GM12801 (cell line): ENCODE measurements around the gene APOA4.

ENCODE experiments used
- TF ChIP-seq, protein P1 (sequence below): IDR thresholded peaks from one replicate; pipeline ENCODE4 v1.5.1; 2011; ENCODE audit warnings: control low read depth; ENCODE audit not compliant: insufficient read length; ENCODE audit errors: extremely low read depth

The APOA4 gene

GRCh38 chr11:116827461-116827860 is 4.4 kb upstream of the APOA4 start:
- TF ChIP-seq, protein P1, sequence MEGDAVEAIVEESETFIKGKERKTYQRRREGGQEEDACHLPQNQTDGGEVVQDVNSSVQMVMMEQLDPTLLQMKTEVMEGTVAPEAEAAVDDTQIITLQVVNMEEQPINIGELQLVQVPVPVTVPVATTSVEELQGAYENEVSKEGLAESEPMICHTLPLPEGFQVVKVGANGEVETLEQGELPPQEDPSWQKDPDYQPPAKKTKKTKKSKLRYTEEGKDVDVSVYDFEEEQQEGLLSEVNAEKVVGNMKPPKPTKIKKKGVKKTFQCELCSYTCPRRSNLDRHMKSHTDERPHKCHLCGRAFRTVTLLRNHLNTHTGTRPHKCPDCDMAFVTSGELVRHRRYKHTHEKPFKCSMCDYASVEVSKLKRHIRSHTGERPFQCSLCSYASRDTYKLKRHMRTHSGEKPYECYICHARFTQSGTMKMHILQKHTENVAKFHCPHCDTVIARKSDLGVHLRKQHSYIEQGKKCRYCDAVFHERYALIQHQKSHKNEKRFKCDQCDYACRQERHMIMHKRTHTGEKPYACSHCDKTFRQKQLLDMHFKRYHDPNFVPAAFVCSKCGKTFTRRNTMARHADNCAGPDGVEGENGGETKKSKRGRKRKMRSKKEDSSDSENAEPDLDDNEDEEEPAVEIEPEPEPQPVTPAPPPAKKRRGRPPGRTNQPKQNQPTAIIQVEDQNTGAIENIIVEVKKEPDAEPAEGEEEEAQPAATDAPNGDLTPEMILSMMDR: no peak

GRCh38 chr11:116826751-116827431 is 3.8 kb upstream of the APOA4 start:
- TF ChIP-seq, protein P1: no peak

DNA sequence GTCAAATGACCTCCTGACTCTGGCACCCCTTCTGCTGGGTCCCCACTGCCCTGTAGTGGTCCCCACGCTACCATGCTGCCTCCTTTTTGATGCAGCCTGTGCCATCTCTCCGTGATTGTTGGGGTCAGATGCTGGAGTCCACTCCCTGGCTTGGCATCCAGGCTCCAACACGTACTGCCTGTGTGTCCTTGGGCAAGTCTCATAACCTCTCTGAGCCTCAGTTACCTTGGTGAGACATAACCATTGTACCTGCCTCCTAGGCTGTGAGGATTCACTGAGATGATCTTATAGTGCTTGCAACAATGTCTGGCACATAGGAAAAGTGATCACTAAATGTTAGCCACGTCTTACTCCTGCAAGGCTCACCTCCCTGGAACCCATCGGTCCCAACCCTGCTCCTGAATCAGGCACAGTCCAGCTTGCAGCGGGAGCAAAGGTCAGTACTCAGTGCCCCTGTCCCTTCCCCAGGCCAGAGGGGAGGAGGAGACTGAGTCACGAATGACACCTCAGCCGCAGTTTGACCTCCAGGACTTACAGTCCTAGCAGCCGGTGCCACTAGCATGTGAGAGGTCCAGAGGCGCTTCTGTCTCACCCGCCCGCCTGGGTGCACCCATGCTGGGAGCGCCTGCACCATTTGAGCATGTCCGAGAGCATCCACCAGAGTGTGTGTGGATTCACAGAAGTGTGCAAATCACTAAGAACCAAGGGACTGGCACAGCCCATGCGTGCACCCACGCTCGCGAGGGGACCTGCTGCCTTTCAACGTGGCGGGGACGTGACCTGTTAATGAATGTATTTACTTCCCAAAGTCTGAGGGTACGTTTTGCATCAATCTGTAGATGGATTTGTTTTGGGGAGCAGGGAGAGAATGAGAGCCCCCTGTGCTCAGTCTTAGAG is 3.0 kb upstream of the APOA4 start:
- TF ChIP-seq, protein P1: no peak

- TF ChIP-seq, protein P1: no peak
Observed at GRCh38 chr11:116825434-116825833, 2.3 kb upstream of the APOA4 start.

DNA sequence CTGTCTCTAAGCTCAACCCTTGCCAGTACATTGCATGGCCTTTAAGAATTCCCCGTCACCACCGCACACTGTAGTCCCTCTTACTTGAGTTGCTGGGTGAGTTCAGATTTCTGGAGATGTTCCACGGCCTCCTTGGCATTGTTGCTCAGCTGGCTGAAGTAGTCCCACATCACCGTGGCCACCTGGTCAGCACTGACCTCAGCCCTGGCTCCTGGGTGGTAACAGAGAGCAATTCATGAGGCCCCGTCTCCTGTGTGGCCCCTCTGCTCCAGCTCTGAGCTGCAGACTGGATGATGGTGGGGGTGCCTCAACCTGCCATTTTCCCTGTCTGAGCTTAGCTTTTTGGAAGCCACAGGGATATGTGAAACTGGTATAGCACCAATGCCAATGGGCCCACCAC is 529 bp downstream of the APOA4 start:
- TF ChIP-seq, protein P1: no peak

GRCh38 chr11:116821050-116821918 is 1.8 kb downstream of the APOA4 start:
- TF ChIP-seq, protein P1: no peak

GRCh38 chr11:116819049-116819448 is 4.1 kb downstream of the APOA4 start:
- TF ChIP-seq, protein P1: no peak
